SK-N-MC (cell line): ENCODE results near the gene CLDN20.

Source experiments
- EZH2 ChIP-seq: fragments of 200-600 bp; sonication (generic); IDR thresholded peaks from one replicate; pipeline ENCODE4 v1.6.1; 2017; ENCODE audit warnings: antibody characterized with exemption
- FOXP2 ChIP-seq: optimal IDR thresholded peaks from 2 replicates; pipeline ENCODE3; 2011; ENCODE audit warnings: mild to moderate bottlenecking, moderate library complexity; ENCODE audit not compliant: insufficient read depth; ENCODE audit errors: extremely low read length, control extremely low read depth
- POLR2AphosphoS5 ChIP-seq: IDR thresholded peaks from 2 replicates; pipeline ENCODE4 v1.6.1; 2012; ENCODE audit warnings: mild to moderate bottlenecking, low read depth, low read length, borderline replicate concordance

DNA sequence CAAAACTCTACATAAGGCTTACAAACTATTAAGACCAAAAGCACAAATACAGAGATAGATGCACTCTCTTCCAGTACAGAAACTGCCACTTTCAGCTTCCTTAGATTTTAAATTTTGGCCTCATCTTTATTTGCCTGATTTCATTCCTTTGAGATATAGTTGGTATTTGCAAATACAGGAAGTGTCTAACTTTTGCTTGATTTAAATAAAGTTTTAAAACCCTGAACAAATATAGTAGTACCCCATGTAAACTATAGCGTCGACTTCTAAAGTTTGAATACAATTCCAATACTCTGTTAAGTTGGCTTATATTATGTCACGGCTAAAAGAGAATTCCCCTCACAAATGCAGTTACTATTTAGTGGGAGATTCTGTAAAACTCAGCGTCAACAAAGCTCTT is 1.2 kb upstream of the CLDN20 start:
- TF ChIP-seq POLR2AphosphoS5 (no peak), EZH2 (no peak), FOXP2 (no peak)
